Vagina (tissue), 2 donors: ENCODE measurements around the gene NNMT. TPM values are rescaled to one million over a fixed set of nuclear protein-coding genes. Genes with fewer than 3 reads are reported as not detected.

ENCODE experiments used
- DNase-seq, 2 donors: peaks; one replicate each; pipeline ENCODE4 v3.0.0-alpha.2; 2017; ENCODE audit errors: extremely low spot score in 2 of 2
- H3K27ac ChIP-seq: fragments of 200-600 bp; sonication (generic); one replicate; pipeline ENCODE4 v1.5.1; 2019
- H3K27me3 ChIP-seq: fragments of 200-600 bp; sonication (generic); one replicate; pipeline ENCODE4 v1.5.1; 2019
- H3K36me3 ChIP-seq, 2 donors: fragments of 200-600 bp; sonication (generic); one replicate each; pipeline ENCODE4 v1.5.1; 2017 to 2019
- H3K4me1 ChIP-seq: fragments of 200-600 bp; sonication (generic); one replicate; pipeline ENCODE4 v1.5.1; 2019
- H3K4me3 ChIP-seq, 2 donors: fragments of 200-600 bp; sonication (generic); 1 replicate in 1 of 2; 2 replicates in 1 of 2; pipeline ENCODE4 v1.5.1; 2016 to 2019
- H3K9me3 ChIP-seq: fragments of 200-600 bp; sonication (generic); one replicate; pipeline ENCODE4 v1.5.1; 2019
- POLR2A ChIP-seq, 2 donors: fragments of 450-650 bp; IDR thresholded peaks; one replicate each; pipeline ENCODE4 v1.6.1; 2017; ENCODE audit warnings: antibody characterized with exemption in 2 of 2, mild to moderate bottlenecking in 2 of 2, moderate library complexity in 2 of 2
- POLR2AphosphoS5 ChIP-seq, 2 donors: sonication (generic); formaldehyde crosslinking; IDR thresholded peaks; one replicate each; pipeline ENCODE4 v1.9.0; 2017; ENCODE audit warnings: antibody characterized with exemption in 2 of 2, mild to moderate bottlenecking in 2 of 2, low read depth in 1 of 2; ENCODE audit not compliant: insufficient read depth in 1 of 2
- intact Hi-C: fragments of 100-400 bp; cut with DNase I; formaldehyde crosslinking; loops from one replicate; pipeline ENCODE4 v1.15.1; 2023
- total RNA-seq: library from RNA; depleted of rRNA; stranded (reverse); fragments of >200 nt; gene quantifications from one replicate; pipeline ENCODE4 v1.2.3, GENCODE V29; 2016
- TF ChIP-seq, protein P1 (sequence below), 3 experiments: fragments of 450-650 bp in 2 of 3; fragments of 200-600 bp in 1 of 3; sonication (generic) in 1 of 3; IDR thresholded peaks; one replicate each; pipeline ENCODE4 v1.5.1; 2017 to 2019; ENCODE audit warnings: antibody characterized with exemption in 3 of 3, mild to moderate bottlenecking in 2 of 3, moderate library complexity in 2 of 3

Gene NNMT
- total RNA-seq, 1 donor from 2014 or later, result 898 TPM

GRCh38 chr11:114343020-114343419 is 46.8 kb downstream of the NNMT start:
- no peak for DNase-seq
- Histone ChIP-seq H3K4me1 (peaks cover 6% of the 10 kb centered on the region), H3K27me3 (no peaks in the 10 kb centered on the region), H3K9me3 (no peaks in the 10 kb centered on the region), H3K36me3 (no peaks in the 10 kb centered on the region), H3K4me3 (no peak overlapping the region), H3K27ac (no peak overlapping the region)
- no peak for TF ChIP-seq POLR2A (IDR thresholded peaks at IDR 0.05)
- TF ChIP-seq, protein P1, sequence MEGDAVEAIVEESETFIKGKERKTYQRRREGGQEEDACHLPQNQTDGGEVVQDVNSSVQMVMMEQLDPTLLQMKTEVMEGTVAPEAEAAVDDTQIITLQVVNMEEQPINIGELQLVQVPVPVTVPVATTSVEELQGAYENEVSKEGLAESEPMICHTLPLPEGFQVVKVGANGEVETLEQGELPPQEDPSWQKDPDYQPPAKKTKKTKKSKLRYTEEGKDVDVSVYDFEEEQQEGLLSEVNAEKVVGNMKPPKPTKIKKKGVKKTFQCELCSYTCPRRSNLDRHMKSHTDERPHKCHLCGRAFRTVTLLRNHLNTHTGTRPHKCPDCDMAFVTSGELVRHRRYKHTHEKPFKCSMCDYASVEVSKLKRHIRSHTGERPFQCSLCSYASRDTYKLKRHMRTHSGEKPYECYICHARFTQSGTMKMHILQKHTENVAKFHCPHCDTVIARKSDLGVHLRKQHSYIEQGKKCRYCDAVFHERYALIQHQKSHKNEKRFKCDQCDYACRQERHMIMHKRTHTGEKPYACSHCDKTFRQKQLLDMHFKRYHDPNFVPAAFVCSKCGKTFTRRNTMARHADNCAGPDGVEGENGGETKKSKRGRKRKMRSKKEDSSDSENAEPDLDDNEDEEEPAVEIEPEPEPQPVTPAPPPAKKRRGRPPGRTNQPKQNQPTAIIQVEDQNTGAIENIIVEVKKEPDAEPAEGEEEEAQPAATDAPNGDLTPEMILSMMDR (IDR thresholded peaks at IDR 0.05), result no peak
- no peak for TF ChIP-seq POLR2AphosphoS5 (IDR thresholded peaks at IDR 0.05; ENCODE audit: insufficient read depth in 1 of 2, low read depth in 1 of 2)
- intact Hi-C loops, result loop anchor here (5.0 kb wide), 1 partner anchor 419 kb away; no protein-coding TSS in a partner anchor

- no peak for DNase-seq
- Histone ChIP-seq H3K27me3 (no peaks in the 10 kb centered on the region), H3K4me3 (no peak overlapping the region), H3K27ac (no peak overlapping the region), H3K36me3 (no peaks in the 10 kb centered on the region), H3K4me1 (peaks cover 9% of the 10 kb centered on the region), H3K9me3 (no peaks in the 10 kb centered on the region)
- intact Hi-C loops, result loop anchor here (5.0 kb wide), 1 partner anchor 419 kb away; no protein-coding TSS in a partner anchor
- TF ChIP-seq, protein P1 (IDR thresholded peaks at IDR 0.05), result no peak
- TF ChIP-seq POLR2A (IDR thresholded peaks at IDR 0.05) (no peak), POLR2AphosphoS5 (IDR thresholded peaks at IDR 0.05; ENCODE audit: insufficient read depth in 1 of 2, low read depth in 1 of 2) (no peak)
Observed at GRCh38 chr11:114343493-114343892, 47.3 kb downstream of the NNMT start.

GRCh38 chr11:114344494-114344893 is 48.3 kb downstream of the NNMT start:
- no peaks in the 10 kb centered on the region for H3K9me3 ChIP-seq
- TF ChIP-seq POLR2A (IDR thresholded peaks at IDR 0.05) (no peak), POLR2AphosphoS5 (IDR thresholded peaks at IDR 0.05; ENCODE audit: insufficient read depth in 1 of 2, low read depth in 1 of 2) (no peak)
- TF ChIP-seq, protein P1 (IDR thresholded peaks at IDR 0.05), result no peak
- no peak overlapping the region for H3K27ac ChIP-seq
- H3K4me1 ChIP-seq, result peaks cover 10% of the 10 kb centered on the region
- no peaks in the 10 kb centered on the region for H3K36me3 ChIP-seq
- DNase-seq, result no peak
- H3K4me3 ChIP-seq, result no peak overlapping the region
- no peaks in the 10 kb centered on the region for H3K27me3 ChIP-seq
- intact Hi-C loops, result loop anchor here (5.0 kb wide), 1 partner anchor 418 kb away; no protein-coding TSS in a partner anchor

GRCh38 chr11:114345575-114346222 is 49.5 kb downstream of the NNMT start:
- Histone ChIP-seq H3K36me3 (no peaks in the 10 kb centered on the region), H3K4me1 (peaks cover 6% of the 10 kb centered on the region), H3K4me3 (no peak overlapping the region), H3K9me3 (no peaks in the 10 kb centered on the region), H3K27ac (no peak overlapping the region), H3K27me3 (no peaks in the 10 kb centered on the region)
- no peak for TF ChIP-seq POLR2AphosphoS5 (IDR thresholded peaks at IDR 0.05; ENCODE audit: insufficient read depth in 1 of 2, low read depth in 1 of 2)
- TF ChIP-seq, protein P1 (IDR thresholded peaks at IDR 0.05), result no peak
- no peak for TF ChIP-seq POLR2A (IDR thresholded peaks at IDR 0.05)
- intact Hi-C loops, result no loop called here
- DNase-seq, result no peak

- Histone ChIP-seq H3K36me3 (no peaks in the 10 kb centered on the region), H3K27ac (no peak overlapping the region), H3K9me3 (no peaks in the 10 kb centered on the region), H3K4me1 (peaks cover 4% of the 10 kb centered on the region), H3K27me3 (no peaks in the 10 kb centered on the region), H3K4me3 (peak overlapping the region in 1 of 2 donors; percentile 16)
- DNase-seq, result no peak
- TF ChIP-seq POLR2AphosphoS5 (IDR thresholded peaks at IDR 0.05; ENCODE audit: insufficient read depth in 1 of 2, low read depth in 1 of 2) (no peak), POLR2A (IDR thresholded peaks at IDR 0.05) (no peak)
- TF ChIP-seq, protein P1 (IDR thresholded peaks at IDR 0.05), result no peak
- intact Hi-C loops, result no loop called here
Observed at GRCh38 chr11:114346709-114347141, 50.5 kb downstream of the NNMT start.
